Measurements from ENCODE around the gene CCL23. TPM values are rescaled to one million over a fixed set of nuclear protein-coding genes. Genes with fewer than 3 reads are reported as not detected.

CCL23 gene
- total RNA-seq, 1 donor: not detected

DNA sequence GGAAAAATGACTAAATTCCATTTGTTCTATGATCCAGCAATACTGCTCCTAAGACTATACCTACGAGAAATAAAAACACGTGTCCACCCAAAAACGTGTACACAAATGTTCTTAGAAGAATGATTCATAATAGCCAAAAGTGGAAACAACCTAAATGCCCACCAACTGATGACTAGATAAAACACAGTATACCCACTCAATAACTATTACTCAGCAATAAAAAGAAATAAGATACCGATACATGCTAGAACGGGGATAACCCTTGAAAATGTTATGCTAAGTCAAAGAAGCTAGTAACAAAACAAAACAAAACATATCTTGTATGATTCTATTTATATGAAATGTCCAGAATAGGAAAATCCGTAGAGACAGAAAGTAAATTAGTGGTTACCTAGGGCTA is 54.1 kb downstream of the CCL23 start:
- Histone ChIP-seq H3K27ac (ENCODE audit: low read depth, low read length) (no peak overlapping the region), H3K79me2 (ENCODE audit: insufficient read depth, low read length) (no peaks in the 10 kb centered on the region)

More for the DNA sequence above, 54.1 kb downstream of the CCL23 start:
- TF ChIP-seq, protein P1, sequence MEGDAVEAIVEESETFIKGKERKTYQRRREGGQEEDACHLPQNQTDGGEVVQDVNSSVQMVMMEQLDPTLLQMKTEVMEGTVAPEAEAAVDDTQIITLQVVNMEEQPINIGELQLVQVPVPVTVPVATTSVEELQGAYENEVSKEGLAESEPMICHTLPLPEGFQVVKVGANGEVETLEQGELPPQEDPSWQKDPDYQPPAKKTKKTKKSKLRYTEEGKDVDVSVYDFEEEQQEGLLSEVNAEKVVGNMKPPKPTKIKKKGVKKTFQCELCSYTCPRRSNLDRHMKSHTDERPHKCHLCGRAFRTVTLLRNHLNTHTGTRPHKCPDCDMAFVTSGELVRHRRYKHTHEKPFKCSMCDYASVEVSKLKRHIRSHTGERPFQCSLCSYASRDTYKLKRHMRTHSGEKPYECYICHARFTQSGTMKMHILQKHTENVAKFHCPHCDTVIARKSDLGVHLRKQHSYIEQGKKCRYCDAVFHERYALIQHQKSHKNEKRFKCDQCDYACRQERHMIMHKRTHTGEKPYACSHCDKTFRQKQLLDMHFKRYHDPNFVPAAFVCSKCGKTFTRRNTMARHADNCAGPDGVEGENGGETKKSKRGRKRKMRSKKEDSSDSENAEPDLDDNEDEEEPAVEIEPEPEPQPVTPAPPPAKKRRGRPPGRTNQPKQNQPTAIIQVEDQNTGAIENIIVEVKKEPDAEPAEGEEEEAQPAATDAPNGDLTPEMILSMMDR (IDR thresholded peaks at IDR 0.05; ENCODE audit: extremely low read depth, low read depth, low read length): no peak
- Histone ChIP-seq H3K4me1 (ENCODE audit: insufficient read depth, low read length) (no peaks in the 10 kb centered on the region), H2AFZ (ENCODE audit: low read length) (no peak overlapping the region), H3K27me3 (ENCODE audit: insufficient read depth, low read length) (peaks cover 16% of the 10 kb centered on the region), H3K4me3 (ENCODE audit: insufficient read depth, low read length) (no peak overlapping the region), H3K36me3 (ENCODE audit: insufficient read depth, low read length) (no peaks in the 10 kb centered on the region), H3K4me2 (ENCODE audit: insufficient read depth, low read length) (no peak overlapping the region), H3K9me3 (ENCODE audit: low read depth, low read length) (no peaks in the 10 kb centered on the region), H4K20me1 (ENCODE audit: insufficient read depth, low read length) (no peaks in the 10 kb centered on the region)
- no peak for DNase-seq (ENCODE audit: insufficient read length, low spot score, missing footprints)

Other genes starting within 250 kb of the CCL23 start
- 1.2 and 1.8 TPM in 2 replicates for gene MMP28, start 222.3 kb downstream of the CCL23 start, total RNA-seq
- 53.3 and 55.0 TPM in 2 replicates for gene TAF15, start 208.5 kb downstream of the CCL23 start, total RNA-seq
- gene HEATR9, start 149.1 kb downstream of the CCL23 start, total RNA-seq: not detected in 2 replicates
- gene CCL5, start 137.6 kb downstream of the CCL23 start, total RNA-seq: under 0.01 and 0.36 TPM in 2 replicates
- 0.29 and 0.36 TPM in 2 replicates for gene RDM1, start 87.2 kb downstream of the CCL23 start, total RNA-seq
- not detected in 2 replicates for gene LYZL6, start 74.3 kb downstream of the CCL23 start, total RNA-seq
- not detected in 2 replicates for gene CCL16, start 36.5 kb downstream of the CCL23 start, total RNA-seq
- gene CCL14, start 31.2 kb downstream of the CCL23 start, total RNA-seq: not detected in 2 replicates
- not detected in 2 replicates for gene CCL15, start 16.4 kb downstream of the CCL23 start, total RNA-seq
- gene CCL18, start 46.3 kb upstream of the CCL23 start, total RNA-seq: 0.36 TPM in 1 of 2 replicates, not detected in the other
- gene CCL3, start 72.2 kb upstream of the CCL23 start, total RNA-seq: 0.29 and 0.36 TPM in 2 replicates
- gene CCL4, start 85.9 kb upstream of the CCL23 start, total RNA-seq: 0.36 TPM in 1 of 2 replicates, not detected in the other
- 0.36 and 0.88 TPM in 2 replicates for gene TBC1D3B, start 158.7 kb upstream of the CCL23 start, total RNA-seq
- gene CCL3L1, start 178.8 kb upstream of the CCL23 start, total RNA-seq: not detected in 2 replicates
- not detected in 2 replicates for gene CCL4L2, start 193.1 kb upstream of the CCL23 start, total RNA-seq
- 0.36 and 0.59 TPM in 2 replicates for gene TBC1D3I, start 246.6 kb upstream of the CCL23 start, total RNA-seq

Measured in osteoblast (primary cell).